Measurements from ENCODE around the gene GJB3. TPM values are rescaled to one million over a fixed set of nuclear protein-coding genes. Genes with fewer than 3 reads are reported as not detected.

The GJB3 gene
- polyA plus RNA-seq, 2 of the 4 experiments (the other 2 are of a cell fraction), result 0.50 to 0.76 TPM

DNA sequence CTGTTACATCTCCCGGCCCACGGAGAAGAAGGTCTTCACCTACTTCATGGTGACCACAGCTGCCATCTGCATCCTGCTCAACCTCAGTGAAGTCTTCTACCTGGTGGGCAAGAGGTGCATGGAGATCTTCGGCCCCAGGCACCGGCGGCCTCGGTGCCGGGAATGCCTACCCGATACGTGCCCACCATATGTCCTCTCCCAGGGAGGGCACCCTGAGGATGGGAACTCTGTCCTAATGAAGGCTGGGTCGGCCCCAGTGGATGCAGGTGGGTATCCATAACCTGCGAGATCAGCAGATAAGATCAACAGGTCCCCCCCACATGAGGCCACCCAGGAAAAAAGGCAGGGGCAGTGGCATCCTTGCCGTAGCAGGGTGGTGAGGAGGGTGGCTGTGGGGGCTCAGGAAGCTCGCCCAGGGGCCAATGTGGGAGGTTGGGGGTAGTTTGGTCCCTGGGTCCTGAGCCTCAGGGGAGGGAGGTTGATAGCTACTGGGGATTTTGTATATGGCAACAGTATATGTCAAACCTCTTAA, 19.2 kb upstream of the GJB3 start:
- no peak overlapping the region for H3K4me3 ChIP-seq
- peaks cover 19% of the 10 kb centered on the region for H3K4me1 ChIP-seq
- FAIRE-seq (no peak), DNase-seq (ENCODE audit: low read depth in 1 of 2, low spot score in 1 of 2) (no peak), ATAC-seq (no peak)
- no peak for TF ChIP-seq POLR2A (IDR thresholded peaks at IDR 0.05; ENCODE audit: low read length)
- TF ChIP-seq, protein P1, sequence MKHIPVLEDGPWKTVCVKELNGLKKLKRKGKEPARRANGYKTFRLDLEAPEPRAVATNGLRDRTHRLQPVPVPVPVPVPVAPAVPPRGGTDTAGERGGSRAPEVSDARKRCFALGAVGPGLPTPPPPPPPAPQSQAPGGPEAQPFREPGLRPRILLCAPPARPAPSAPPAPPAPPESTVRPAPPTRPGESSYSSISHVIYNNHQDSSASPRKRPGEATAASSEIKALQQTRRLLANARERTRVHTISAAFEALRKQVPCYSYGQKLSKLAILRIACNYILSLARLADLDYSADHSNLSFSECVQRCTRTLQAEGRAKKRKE (CRISPR knock-in tag; IDR thresholded peaks at IDR 0.05; ENCODE audit: low read depth), result no peak
- no peak for TF ChIP-seq FOXS1 (CRISPR knock-in tag; IDR thresholded peaks at IDR 0.05)
- TF ChIP-seq RAD21 (conservative IDR thresholded peaks at IDR 0.05 in 1 of 2, IDR thresholded peaks at IDR 0.05 in 1 of 2), result no peak
- no peak for TF ChIP-seq PHF8 (IDR thresholded peaks at IDR 0.05; ENCODE audit: borderline replicate concordance, low read depth)
- TF ChIP-seq EHF (CRISPR knock-in tag; IDR thresholded peaks at IDR 0.05), result no peak
- no peak for TF ChIP-seq POLR2AphosphoS2 (conservative IDR thresholded peaks at IDR 0.05; ENCODE audit: low read length)
- TF ChIP-seq, protein P2, sequence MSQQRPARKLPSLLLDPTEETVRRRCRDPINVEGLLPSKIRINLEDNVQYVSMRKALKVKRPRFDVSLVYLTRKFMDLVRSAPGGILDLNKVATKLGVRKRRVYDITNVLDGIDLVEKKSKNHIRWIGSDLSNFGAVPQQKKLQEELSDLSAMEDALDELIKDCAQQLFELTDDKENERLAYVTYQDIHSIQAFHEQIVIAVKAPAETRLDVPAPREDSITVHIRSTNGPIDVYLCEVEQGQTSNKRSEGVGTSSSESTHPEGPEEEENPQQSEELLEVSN (IDR thresholded peaks at IDR 0.05; ENCODE audit: borderline replicate concordance, low read depth), result no peak
- no peak for TF ChIP-seq EHMT2 (IDR thresholded peaks at IDR 0.05; ENCODE audit: low read depth)
- no peak for TF ChIP-seq CHD2 (IDR thresholded peaks at IDR 0.05; ENCODE audit: low read length, partially characterized antibody)
- TF ChIP-seq NR3C1 (IDR thresholded peaks at IDR 0.05), result no peak
- no peak for TF ChIP-seq JUNB (IDR thresholded peaks at IDR 0.05)
- TF ChIP-seq MAFK (IDR thresholded peaks at IDR 0.05; ENCODE audit: partially characterized antibody), result no peak
- no peak for TF ChIP-seq HDAC2 (IDR thresholded peaks at IDR 0.05)
- TF ChIP-seq, protein P3, sequence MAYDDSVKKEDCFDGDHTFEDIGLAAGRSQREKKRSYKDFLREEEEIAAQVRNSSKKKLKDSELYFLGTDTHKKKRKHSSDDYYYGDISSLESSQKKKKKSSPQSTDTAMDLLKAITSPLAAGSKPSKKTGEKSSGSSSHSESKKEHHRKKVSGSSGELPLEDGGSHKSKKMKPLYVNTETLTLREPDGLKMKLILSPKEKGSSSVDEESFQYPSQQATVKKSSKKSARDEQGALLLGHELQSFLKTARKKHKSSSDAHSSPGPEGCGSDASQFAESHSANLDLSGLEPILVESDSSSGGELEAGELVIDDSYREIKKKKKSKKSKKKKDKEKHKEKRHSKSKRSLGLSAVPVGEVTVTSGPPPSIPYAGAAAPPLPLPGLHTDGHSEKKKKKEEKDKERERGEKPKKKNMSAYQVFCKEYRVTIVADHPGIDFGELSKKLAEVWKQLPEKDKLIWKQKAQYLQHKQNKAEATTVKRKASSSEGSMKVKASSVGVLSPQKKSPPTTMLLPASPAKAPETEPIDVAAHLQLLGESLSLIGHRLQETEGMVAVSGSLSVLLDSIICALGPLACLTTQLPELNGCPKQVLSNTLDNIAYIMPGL (CRISPR knock-in tag; IDR thresholded peaks at IDR 0.05; ENCODE audit: borderline replicate concordance), result no peak
- TF ChIP-seq GATA3 (IDR thresholded peaks at IDR 0.05; ENCODE audit: borderline replicate concordance), result no peak
- TF ChIP-seq MYC (IDR thresholded peaks at IDR 0.05; ENCODE audit: borderline replicate concordance, low read length), result no peak
- whole genome bisulfite sequencing (ENCODE audit: missing lambda C conversion rate), result 82% methylated on average over 8 of the region's 13 CpGs
- ChIA-PET POLR2A (no interaction called here), CTCF (interaction anchor here (1.5 kb wide), 1 partner anchor 24 kb away, joined by 4 read pairs; no protein-coding TSS in a partner anchor)
- H3K9me3 ChIP-seq, result no peaks in the 10 kb centered on the region
- no peak overlapping the region; a peak in 1 of 6 replicates for H3K27ac ChIP-seq
- no peak overlapping the region for H3K4me2 ChIP-seq

DNA sequence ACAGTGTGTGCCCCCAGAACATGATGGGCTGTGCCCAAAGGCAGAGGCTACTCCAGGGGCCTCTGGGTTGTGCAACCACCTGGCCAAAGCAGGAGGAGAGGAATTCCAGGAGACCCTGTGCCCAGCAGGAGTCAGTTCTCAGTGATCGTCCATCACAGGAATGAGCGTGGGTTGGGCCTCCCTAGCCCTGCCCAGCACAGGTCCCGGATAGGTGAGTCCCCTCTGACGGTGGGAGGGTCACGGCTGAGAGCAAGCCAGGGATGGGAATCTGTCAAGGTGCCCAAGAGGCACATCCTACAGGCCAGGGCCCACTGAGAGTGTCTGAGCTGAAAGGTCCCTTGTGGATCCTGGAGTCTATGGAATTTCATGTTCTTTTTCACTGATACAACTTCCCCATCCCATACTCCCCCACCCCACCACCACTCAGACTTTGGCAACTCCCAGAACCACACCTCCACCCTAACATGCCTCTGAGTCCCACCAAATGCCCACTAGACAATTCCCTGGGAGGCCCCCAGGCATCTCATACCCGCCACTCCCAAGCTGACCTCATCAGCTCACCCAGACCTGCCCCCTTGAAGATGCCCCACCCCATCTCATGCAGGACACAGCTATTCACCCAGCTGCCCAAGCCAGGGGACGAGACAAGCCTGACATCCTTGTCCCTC, 18.4 kb upstream of the GJB3 start:
- Histone ChIP-seq H3K9me3 (no peaks in the 10 kb centered on the region), H3K4me1 (peaks cover 19% of the 10 kb centered on the region), H3K4me3 (no peak overlapping the region), H3K27ac (peak overlapping the region; percentile 57 to 74), H3K4me2 (peak overlapping the region; percentile 63)
- DNase-seq (ENCODE audit: low read depth in 1 of 2, low spot score in 1 of 2), result peak in 1 of 2 experiments; percentile 37
- 59% methylated on average over 7 of the region's 7 CpGs for WGBS (ENCODE audit: missing lambda C conversion rate)
- TF ChIP-seq FOSL2 (IDR thresholded peaks at IDR 0.05) (no peak), FOSL2 (CRISPR knock-in tag; IDR thresholded peaks at IDR 0.05) (no peak), CBX2 (IDR thresholded peaks at IDR 0.05; ENCODE audit: borderline replicate concordance, low read depth) (no peak), MAFK (IDR thresholded peaks at IDR 0.05; ENCODE audit: partially characterized antibody) (no peak), RAD21 (conservative IDR thresholded peaks at IDR 0.05 in 1 of 2, IDR thresholded peaks at IDR 0.05 in 1 of 2) (no peak), ZNF302 (CRISPR knock-in tag; IDR thresholded peaks at IDR 0.05) (no peak), CHD2 (IDR thresholded peaks at IDR 0.05; ENCODE audit: low read length, partially characterized antibody) (no peak), FOXS1 (CRISPR knock-in tag; IDR thresholded peaks at IDR 0.05) (no peak), NPAS2 (CRISPR knock-in tag; IDR thresholded peaks at IDR 0.05; ENCODE audit: borderline replicate concordance) (no peak)
- TF ChIP-seq, protein P4, sequence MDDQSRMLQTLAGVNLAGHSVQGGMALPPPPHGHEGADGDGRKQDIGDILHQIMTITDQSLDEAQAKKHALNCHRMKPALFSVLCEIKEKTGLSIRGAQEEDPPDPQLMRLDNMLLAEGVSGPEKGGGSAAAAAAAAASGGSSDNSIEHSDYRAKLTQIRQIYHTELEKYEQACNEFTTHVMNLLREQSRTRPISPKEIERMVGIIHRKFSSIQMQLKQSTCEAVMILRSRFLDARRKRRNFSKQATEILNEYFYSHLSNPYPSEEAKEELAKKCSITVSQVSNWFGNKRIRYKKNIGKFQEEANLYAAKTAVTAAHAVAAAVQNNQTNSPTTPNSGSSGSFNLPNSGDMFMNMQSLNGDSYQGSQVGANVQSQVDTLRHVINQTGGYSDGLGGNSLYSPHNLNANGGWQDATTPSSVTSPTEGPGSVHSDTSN (IDR thresholded peaks at IDR 0.05), result no peak
- peak; percentile 57 to 68 for ATAC-seq
- ChIA-PET POLR2A (interaction anchor here (0.6 kb wide), 1 partner anchor 97 kb away, joined by 3 read pairs; the partner anchor contains the start of gene SMIM12), CTCF (interaction anchor here (1.5 kb wide), 1 partner anchor 24 kb away, joined by 4 read pairs; no protein-coding TSS in a partner anchor)
- FAIRE-seq, result no peak
